Choroid plexus epithelial cell (primary cell): ENCODE data around the gene PODXL2.

Source experiments
- DNase-seq: peaks from one replicate; pipeline ENCODE4 v3.0.0-alpha.2; 2010; ENCODE audit warnings: low read depth
- H3K4me3 ChIP-seq: 2 replicates; pipeline ENCODE4 v1.5.1; 2011; ENCODE audit warnings: low read depth, mild to moderate bottlenecking, control low read depth, low read length, moderate library complexity
- TF ChIP-seq, protein P1 (sequence below): conservative IDR thresholded peaks from 2 replicates; pipeline ENCODE4 v1.5.1; 2011; ENCODE audit warnings: low read depth, mild to moderate bottlenecking, control low read depth, inconsistent platforms, low read length, moderate library complexity

Gene PODXL2

DNA sequence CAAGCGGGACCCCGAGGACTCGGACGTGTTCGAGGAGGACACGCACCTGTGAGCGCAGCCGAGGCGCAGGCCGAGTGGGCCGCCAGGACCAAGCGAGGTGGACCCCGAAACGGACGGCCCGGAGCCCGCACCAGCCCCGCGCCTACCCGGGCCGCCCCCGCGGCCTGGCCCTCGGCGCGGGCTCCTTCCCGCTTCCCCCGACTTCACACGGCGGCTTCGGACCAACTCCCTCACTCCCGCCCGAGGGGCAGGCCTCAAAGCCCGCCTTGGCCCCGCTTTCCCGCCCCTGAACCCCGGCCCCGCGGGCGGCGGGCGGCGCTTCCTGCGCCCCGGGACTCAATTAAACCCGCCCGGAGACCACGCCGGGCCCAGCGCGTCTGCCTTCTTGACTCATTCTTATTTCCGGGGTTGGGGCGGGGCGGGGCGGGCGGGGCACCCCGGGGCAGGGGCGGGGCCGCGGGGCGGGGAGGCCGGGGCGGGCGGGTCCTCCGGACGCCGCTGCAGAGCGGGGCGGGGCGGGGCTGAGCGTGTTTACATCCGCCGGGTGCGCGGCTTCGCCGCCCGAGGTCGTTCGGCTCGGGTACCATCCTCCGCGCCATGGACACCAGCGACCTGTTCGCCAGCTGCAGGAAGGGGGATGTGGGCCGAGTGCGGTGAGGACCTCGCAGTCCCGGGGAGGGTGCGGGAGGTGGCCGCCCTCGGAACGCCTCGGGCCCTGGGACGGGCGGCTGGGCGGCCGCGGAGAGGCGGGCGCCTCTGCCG is 43.6 kb downstream of the PODXL2 start, which contains the start of gene ABTB1:
Gene ABTB1 (plus strand): TSS at position 524 of the 762 bp plus-strand sequence. CDS start 74 bp downstream, at position 598.
- TF ChIP-seq, protein P1, sequence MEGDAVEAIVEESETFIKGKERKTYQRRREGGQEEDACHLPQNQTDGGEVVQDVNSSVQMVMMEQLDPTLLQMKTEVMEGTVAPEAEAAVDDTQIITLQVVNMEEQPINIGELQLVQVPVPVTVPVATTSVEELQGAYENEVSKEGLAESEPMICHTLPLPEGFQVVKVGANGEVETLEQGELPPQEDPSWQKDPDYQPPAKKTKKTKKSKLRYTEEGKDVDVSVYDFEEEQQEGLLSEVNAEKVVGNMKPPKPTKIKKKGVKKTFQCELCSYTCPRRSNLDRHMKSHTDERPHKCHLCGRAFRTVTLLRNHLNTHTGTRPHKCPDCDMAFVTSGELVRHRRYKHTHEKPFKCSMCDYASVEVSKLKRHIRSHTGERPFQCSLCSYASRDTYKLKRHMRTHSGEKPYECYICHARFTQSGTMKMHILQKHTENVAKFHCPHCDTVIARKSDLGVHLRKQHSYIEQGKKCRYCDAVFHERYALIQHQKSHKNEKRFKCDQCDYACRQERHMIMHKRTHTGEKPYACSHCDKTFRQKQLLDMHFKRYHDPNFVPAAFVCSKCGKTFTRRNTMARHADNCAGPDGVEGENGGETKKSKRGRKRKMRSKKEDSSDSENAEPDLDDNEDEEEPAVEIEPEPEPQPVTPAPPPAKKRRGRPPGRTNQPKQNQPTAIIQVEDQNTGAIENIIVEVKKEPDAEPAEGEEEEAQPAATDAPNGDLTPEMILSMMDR: no peak
- peak within 1 kb of the TSS; percentile 91 for H3K4me3 ChIP-seq
- peak; percentile 75 for DNase-seq

DNA sequence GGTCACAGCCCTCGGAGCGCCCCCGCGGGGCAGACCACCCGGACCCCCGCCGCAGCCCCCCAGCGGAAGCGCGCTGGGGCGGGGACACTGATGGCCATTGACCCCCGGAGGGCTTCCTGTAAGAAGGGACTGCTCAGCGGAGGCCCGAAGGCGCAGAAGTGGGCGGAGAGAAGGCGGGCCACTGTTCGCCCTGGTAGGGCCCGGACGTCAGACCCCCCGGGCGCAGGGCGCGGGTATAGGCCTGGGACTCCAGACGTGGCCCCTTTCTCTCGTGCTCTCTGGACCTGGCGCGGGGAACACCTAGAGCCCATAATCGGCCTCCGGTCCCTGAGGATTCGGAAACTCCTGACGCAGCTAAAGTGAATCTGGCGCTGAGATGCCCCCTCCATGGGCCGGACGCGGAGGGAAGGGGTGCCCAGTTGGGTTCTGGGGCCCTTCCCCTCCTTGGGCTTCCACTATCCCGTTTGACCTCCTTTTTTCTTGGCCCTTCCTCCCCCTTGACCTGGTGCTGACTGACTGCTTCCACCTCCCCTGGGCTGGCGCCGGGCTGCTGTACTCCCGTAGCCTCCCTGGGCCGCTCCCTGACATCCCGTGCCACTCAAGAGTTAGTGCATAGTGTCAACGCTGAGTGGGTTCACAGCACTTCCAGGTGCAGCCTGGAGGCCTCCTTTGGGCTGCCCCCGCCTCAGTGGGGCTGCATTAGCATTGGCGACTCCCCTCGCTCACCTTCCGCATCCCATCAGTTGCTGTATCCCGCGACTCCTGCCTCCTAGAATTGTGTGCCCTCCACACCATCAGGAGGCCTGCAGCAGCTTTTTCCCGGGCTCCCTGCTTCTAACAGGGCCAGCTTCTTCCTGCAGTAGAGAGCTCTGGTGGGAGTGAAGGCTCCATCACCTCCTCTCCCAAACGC is 44.5 kb downstream of the PODXL2 start:
- TF ChIP-seq, protein P1: no peak
- H3K4me3 ChIP-seq: peak overlapping the region; percentile 91
- peak; percentile 70 for DNase-seq

DNA sequence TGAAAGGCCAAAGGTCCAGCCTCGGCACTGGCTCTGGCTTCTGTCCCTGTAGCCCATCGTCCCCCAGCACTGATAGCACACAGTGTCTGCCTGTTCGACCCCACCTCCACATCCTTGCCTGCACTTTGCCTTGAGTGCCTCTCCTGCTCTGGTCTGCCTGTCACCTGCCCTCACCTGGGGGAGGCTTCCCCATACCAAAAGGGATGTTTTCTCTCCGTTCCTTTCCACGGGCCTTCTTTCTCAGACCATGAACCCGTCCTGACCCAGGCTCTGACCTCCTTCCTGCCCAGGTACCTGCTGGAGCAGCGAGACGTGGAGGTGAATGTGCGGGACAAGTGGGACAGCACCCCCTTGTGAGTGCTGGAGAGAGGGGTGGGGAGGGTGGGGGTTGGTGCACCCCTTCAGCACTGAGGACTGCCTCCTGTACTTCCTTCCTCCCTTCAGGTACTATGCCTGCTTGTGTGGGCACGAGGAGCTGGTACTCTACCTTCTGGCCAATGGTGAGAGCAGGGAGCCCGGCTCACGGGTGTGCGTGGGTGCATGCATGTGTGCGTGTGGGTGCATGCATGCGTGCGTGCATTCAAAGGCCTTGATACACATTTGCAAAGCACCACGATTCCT is 45.2 kb downstream of the PODXL2 start:
- peak overlapping the region; percentile 91 for H3K4me3 ChIP-seq
- no peak for DNase-seq
- TF ChIP-seq, protein P1: no peak

DNA sequence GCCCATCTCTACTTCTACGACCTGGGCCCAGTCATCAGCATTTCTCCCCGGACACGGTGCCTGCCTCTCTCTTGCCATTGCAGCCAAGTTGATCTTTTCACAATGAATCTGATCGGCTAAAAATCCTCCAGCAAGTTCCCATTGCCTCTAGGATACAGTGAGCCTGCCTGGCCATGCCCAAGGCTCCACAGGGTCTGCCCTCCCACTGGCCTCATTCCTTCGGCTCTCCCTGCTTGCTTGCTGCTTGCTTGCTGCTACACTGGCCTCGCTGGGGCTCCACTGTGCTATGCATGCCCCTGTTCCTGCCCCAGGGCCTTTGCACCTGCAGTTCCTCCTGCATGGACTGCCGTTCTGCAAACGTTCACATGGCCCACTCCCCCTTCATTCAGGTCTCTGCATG is 45.8 kb downstream of the PODXL2 start:
- TF ChIP-seq, protein P1: no peak
- no peak overlapping the region for H3K4me3 ChIP-seq
- no peak for DNase-seq

DNA sequence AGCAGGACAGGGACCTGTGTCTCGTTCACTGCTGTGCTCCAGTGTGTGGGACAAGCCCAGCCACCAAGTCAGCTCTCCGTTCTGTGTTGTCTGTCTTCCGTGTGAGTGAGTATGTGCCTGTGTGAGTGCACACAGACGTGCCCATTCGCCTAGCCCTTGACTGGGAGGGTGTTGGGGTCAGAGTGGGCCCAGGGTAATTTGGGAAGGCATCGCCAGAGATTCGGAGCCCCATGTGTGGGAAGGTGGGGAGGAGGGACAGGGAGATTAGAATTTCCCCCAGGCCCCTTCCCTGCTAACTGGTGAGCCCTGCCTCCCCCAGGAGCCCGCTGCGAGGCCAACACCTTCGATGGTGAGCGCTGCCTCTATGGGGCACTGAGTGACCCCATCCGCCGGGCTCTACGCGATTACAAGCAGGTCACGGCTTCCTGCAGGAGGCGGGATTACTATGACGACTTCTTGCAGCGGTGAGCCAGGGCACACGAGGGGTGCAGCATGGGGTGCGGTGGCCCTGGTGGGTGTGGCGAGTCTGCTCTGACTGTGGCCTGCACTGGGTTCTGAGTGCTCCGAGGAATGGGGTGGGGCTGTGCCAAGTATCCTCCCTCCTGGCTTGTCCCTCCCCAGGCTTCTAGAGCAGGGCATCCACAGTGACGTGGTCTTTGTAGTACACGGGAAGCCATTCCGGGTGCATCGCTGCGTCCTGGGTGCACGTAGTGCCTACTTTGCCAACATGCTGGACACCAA is 46.8 kb downstream of the PODXL2 start:
- TF ChIP-seq, protein P1: no peak
- H3K4me3 ChIP-seq: no peak overlapping the region
- DNase-seq: no peak

DNA sequence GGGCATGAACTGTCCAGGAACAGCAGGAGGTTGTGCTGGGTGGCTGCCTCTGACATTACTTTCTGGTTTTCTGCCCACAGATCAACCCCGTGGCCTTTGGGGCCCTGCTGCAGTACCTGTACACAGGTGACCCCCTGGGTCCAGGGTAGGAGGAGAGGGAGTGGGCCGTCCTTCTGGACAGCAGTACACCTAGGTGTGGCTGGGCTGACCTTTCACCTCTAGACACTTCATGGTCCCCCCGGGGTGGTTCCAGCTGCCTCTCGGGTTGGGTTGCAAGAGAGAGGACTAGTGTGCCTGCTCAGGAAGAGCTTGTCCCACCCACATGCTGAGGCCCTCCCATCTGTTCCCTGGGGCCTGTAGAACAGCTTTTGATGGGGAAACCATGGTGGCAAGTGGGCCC is 47.5 kb downstream of the PODXL2 start:
- TF ChIP-seq, protein P1: no peak
- no peak for DNase-seq
- no peak overlapping the region for H3K4me3 ChIP-seq
